Retinal pigment epithelial cell (primary cell): ENCODE measurements around the gene LRGUK.

ENCODE experiments used
- DNase-seq: peaks from one replicate; pipeline ENCODE4 v3.0.0-alpha.2; 2010; ENCODE audit warnings: low read depth
- H3K4me3 ChIP-seq: 2 replicates; pipeline ENCODE4 v1.5.1; 2011; ENCODE audit warnings: mild to moderate bottlenecking, low read length, control low read depth, moderate library complexity
- CTCF ChIP-seq: conservative IDR thresholded peaks from 2 replicates; pipeline ENCODE4 v1.5.1; 2011; ENCODE audit warnings: low read depth, low read length, control low read depth, inconsistent platforms

Gene LRGUK

GRCh38 chr7:134108802-134109201 is 18.3 kb upstream of the LRGUK start:
- H3K4me3 ChIP-seq, result no peak overlapping the region
- TF ChIP-seq CTCF, result no peak
- DNase-seq, result no peak

DNA sequence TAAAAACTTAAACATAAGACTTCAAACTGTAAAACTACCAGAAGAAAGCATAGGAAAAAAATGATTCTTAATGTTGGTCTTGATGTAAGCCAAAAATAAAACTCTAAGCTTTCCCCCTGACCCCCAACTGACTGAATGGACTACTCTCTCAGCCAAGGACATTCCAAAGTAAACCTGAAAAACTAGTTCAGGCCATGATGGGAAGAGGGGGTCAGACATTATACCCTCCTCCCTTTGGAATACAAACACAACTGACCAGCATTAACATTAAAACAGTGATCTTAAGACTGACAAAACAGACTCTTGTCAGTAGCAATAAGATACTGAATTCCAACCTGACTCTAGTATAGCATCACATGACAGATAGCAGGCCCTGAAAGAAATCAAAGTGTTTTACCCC is 13.5 kb upstream of the LRGUK start:
- TF ChIP-seq CTCF, result no peak
- H3K4me3 ChIP-seq, result no peak overlapping the region
- no peak for DNase-seq

DNA sequence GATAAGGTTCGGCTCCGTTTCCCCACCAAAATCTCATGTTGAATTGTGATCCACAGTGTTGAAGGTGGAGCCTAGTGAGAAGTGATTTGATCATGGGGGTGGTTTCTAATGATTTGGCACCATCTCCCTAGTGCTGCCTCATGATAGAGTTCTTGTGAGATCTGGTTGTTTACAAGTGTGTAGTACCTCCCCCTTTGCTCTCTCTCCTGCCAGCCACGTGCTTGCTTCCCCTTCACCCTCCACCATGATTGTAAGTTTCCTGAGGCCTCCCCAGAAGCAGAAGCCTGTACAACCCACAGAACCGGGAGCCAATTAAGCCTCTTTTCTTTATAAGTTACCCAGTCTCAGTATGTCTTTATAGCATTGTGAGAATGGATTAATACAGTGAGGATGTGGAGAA is 12.1 kb upstream of the LRGUK start:
- DNase-seq, result no peak
- no peak for TF ChIP-seq CTCF
- no peak overlapping the region for H3K4me3 ChIP-seq

GRCh38 chr7:134120405-134120804 is 6.7 kb upstream of the LRGUK start:
- no peak for DNase-seq
- no peak for TF ChIP-seq CTCF
- H3K4me3 ChIP-seq, result no peak overlapping the region

DNA sequence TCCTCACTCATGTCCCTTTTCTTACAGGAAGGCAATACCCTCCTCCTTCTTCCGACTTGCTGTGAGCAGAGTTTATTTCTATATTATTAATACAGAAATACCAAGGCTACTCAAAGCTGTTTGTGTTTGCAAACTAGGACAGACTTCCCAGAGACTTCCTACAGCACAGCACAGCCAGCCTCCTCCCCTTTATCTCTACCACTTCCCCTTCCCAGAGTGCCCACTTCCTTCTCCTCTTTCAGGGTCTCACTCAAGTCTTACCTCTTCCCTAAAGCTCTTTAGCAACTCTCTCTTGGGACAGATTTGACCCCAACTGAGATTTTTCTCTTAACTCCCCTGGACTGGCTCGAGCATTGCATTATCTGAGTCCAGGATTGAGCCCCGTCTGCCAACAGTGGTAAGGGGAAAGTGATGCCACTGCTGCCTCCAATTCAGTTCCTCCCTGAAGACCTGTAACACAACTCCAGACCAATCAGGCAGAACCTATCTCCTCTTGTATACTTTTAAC is 5.5 kb upstream of the LRGUK start:
- TF ChIP-seq CTCF, result no peak
- no peak for DNase-seq
- no peak overlapping the region for H3K4me3 ChIP-seq

DNA sequence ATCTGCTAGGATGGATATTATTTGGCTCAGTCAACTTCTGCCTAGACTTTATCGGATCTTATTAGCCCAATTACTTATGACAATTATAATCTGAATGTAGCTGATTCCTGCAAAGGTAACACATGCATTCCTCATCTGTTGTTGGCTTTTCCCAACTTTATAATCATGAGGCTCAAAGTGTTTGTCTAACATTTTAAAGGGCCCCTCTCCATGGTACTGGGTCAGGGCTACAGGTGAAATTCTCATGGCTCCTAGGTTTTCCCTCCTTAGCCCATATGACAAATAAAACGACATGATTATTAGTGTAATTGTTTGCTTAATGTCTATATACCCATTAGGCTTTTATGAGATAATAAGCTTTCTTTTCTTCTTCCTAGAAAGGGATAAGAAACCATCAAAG is 4.2 kb upstream of the LRGUK start:
- DNase-seq, result no peak
- H3K4me3 ChIP-seq, result no peak overlapping the region
- TF ChIP-seq CTCF, result no peak

DNA sequence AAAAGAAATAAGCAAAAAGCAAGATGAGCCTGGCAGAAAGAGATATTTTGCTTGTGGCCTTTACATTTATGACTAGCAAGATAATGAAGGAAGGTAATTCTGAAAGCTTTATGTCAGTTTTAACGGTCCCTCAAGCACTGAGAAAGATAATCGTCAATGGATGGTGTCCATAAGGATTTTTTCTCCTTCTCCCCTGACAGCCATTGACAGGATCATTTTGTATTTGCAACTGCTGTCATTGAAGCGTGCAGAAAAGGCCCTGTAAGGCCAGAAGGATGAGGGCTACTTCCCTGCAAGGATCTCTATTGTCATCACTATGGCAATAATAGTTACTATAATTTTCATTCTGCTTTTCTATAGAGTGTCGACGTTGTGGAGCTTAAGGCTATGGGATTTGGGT is 994 bp upstream of the LRGUK start:
- TF ChIP-seq CTCF, result no peak
- no peak for DNase-seq
- no peak overlapping the region for H3K4me3 ChIP-seq
